Measurements from ENCODE around the gene SBK1.

SBK1 gene

DNA sequence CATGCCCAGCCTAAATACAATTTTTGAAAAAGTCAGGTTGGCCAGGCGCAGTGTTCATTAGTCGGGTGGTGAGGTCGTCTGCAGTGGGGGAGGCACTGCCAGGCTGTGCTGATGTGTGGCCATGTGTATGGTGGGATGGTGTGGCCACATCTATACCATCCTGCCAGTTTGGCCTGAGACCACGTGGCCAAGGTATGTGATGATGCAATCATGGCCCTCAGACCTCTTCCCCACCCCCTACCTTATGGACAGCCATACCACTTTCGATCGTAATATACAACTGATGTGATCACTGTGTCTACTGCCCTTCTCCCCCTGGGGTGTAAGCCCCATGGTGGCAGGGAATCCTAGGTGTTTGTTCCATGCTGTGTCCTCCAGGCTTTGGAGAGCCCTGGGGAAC lies 23.7 kb downstream of the SBK1 start:
- H3K27me3 ChIP-seq (ENCODE audit: control insufficient read depth, insufficient read depth, low read length, poor library complexity, severe bottlenecking), result no peaks in the 10 kb centered on the region
- H3K4me1 ChIP-seq (ENCODE audit: control insufficient read depth, insufficient read depth, low read length), result no peaks in the 10 kb centered on the region
- no peak overlapping the region for H3K4me3 ChIP-seq (ENCODE audit: insufficient read depth, low read depth, low read length)
- peaks cover 10% of the 10 kb centered on the region for H3K36me3 ChIP-seq (ENCODE audit: control insufficient read depth, insufficient read depth, low read length)
- WGBS, 2 experiments, result 90 to 94% methylated on average over 6 of the region's 6 CpGs
- no peak overlapping the region for H3K27ac ChIP-seq (ENCODE audit: insufficient read depth, low read depth, low read length, poor library complexity, severe bottlenecking)
- no peaks in the 10 kb centered on the region for H3K9me3 ChIP-seq (ENCODE audit: control insufficient read depth, low read length)

GRCh38 chr16:28317040-28317880 lies 24.9 kb downstream of the SBK1 start:
- Histone ChIP-seq H3K27me3 (ENCODE audit: control insufficient read depth, insufficient read depth, low read length, poor library complexity, severe bottlenecking) (no peaks in the 10 kb centered on the region), H3K9me3 (ENCODE audit: control insufficient read depth, low read length) (no peaks in the 10 kb centered on the region), H3K4me3 (ENCODE audit: insufficient read depth, low read depth, low read length) (no peak overlapping the region), H3K36me3 (ENCODE audit: control insufficient read depth, insufficient read depth, low read length) (peaks cover 10% of the 10 kb centered on the region), H3K4me1 (ENCODE audit: control insufficient read depth, insufficient read depth, low read length) (no peaks in the 10 kb centered on the region), H3K27ac (ENCODE audit: insufficient read depth, low read depth, low read length, poor library complexity, severe bottlenecking) (no peak overlapping the region)
- 69 to 70% methylated on average over 22 of the region's 22 CpGs for WGBS, 2 experiments

DNA sequence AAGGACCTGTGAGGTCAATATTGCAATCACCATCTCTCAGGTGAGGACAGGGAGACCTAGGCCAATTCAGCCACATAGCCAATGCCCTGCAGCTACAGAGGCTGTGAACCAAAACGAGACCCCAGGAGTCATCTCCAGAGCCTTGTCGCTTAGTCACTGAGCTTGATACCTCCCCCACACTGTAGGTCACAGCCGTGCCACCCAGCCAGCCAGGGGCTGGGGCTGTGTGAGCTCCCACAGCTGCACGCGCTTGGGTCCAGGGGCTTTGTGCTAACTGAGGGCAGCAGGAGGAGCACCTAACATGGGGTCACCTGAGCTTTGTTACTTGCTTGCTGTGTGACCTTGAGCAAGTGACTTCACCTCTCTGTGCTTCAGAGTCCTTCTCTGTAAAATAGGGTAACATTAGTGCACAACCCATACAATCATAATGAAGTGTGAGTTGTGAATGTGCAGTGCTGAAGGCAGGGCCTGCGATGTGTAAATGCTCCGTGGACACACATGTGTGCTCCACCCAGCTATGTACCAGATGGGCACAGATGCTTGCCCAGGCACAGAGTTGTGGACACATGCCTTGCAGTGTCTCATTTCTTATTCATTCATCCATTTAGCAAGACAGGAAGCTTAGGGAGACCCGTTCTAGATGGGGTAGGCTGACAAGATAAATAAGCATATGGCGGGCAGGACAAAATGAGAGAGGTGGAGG lies 25.9 kb downstream of the SBK1 start:
- Histone ChIP-seq H3K36me3 (ENCODE audit: control insufficient read depth, insufficient read depth, low read length) (peaks cover 10% of the 10 kb centered on the region), H3K4me3 (ENCODE audit: insufficient read depth, low read depth, low read length) (no peak overlapping the region)
- WGBS, 2 experiments, result 95 to 96% methylated on average over 9 of the region's 9 CpGs

GRCh38 chr16:28319476-28320022 lies 27.2 kb downstream of the SBK1 start:
- Histone ChIP-seq H3K27me3 (ENCODE audit: control insufficient read depth, insufficient read depth, low read length, poor library complexity, severe bottlenecking) (no peaks in the 10 kb centered on the region), H3K4me3 (ENCODE audit: insufficient read depth, low read depth, low read length) (no peak overlapping the region), H3K27ac (ENCODE audit: insufficient read depth, low read depth, low read length, poor library complexity, severe bottlenecking) (no peak overlapping the region), H3K36me3 (ENCODE audit: control insufficient read depth, insufficient read depth, low read length) (peaks cover 10% of the 10 kb centered on the region), H3K9me3 (ENCODE audit: control insufficient read depth, low read length) (no peaks in the 10 kb centered on the region), H3K4me1 (ENCODE audit: control insufficient read depth, insufficient read depth, low read length) (no peaks in the 10 kb centered on the region)
- WGBS, 2 experiments, result 93 to 95% methylated on average over 26 of the region's 26 CpGs

More for the DNA sequence above, 25.9 kb downstream of the SBK1 start:
- no peaks in the 10 kb centered on the region for H3K9me3 ChIP-seq (ENCODE audit: control insufficient read depth, low read length)
- no peaks in the 10 kb centered on the region for H3K4me1 ChIP-seq (ENCODE audit: control insufficient read depth, insufficient read depth, low read length)
- H3K27me3 ChIP-seq (ENCODE audit: control insufficient read depth, insufficient read depth, low read length, poor library complexity, severe bottlenecking), result no peaks in the 10 kb centered on the region
- no peak overlapping the region for H3K27ac ChIP-seq (ENCODE audit: insufficient read depth, low read depth, low read length, poor library complexity, severe bottlenecking)

GRCh38 chr16:28320023-28320561 lies 27.8 kb downstream of the SBK1 start:
- H3K4me3 ChIP-seq (ENCODE audit: insufficient read depth, low read depth, low read length), result no peak overlapping the region
- no peak overlapping the region for H3K27ac ChIP-seq (ENCODE audit: insufficient read depth, low read depth, low read length, poor library complexity, severe bottlenecking)
- no peaks in the 10 kb centered on the region for H3K9me3 ChIP-seq (ENCODE audit: control insufficient read depth, low read length)
- H3K27me3 ChIP-seq (ENCODE audit: control insufficient read depth, insufficient read depth, low read length, poor library complexity, severe bottlenecking), result no peaks in the 10 kb centered on the region
- H3K4me1 ChIP-seq (ENCODE audit: control insufficient read depth, insufficient read depth, low read length), result no peaks in the 10 kb centered on the region
- 96 to 97% methylated on average over 73 of the region's 73 CpGs for WGBS, 2 experiments
- H3K36me3 ChIP-seq (ENCODE audit: control insufficient read depth, insufficient read depth, low read length), result peaks cover 10% of the 10 kb centered on the region

DNA sequence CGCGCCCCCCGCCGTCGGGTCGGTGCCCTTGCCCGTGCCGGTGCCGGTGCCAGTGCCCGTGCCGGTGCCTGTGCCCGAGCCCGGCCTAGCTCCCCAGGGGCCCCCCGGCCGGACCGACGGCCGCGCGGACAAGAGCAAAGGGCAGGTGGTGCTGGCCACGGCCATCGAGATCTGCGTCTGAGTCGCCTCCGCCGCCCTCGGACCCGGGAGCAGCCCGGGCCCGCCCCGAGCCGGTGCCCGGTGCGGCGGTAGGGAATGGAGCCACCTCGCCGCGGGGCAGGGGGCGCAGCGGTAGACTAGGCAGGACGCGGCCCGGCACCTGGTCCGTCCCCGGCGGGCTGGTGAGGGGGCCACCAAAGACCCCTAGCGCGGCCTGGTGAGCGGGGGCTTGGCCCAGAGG lies 28.4 kb downstream of the SBK1 start:
- no peak overlapping the region for H3K27ac ChIP-seq (ENCODE audit: insufficient read depth, low read depth, low read length, poor library complexity, severe bottlenecking)
- WGBS, 2 experiments, result 96% methylated on average over 49 of the region's 49 CpGs

GRCh38 chr16:28321700-28322411 lies 29.5 kb downstream of the SBK1 start:
- H3K36me3 ChIP-seq (ENCODE audit: control insufficient read depth, insufficient read depth, low read length), result peaks cover 10% of the 10 kb centered on the region
- H3K9me3 ChIP-seq (ENCODE audit: control insufficient read depth, low read length), result no peaks in the 10 kb centered on the region
- 82 to 84% methylated on average over 20 of the region's 20 CpGs for WGBS, 2 experiments
- no peaks in the 10 kb centered on the region for H3K4me1 ChIP-seq (ENCODE audit: control insufficient read depth, insufficient read depth, low read length)
- H3K27ac ChIP-seq (ENCODE audit: insufficient read depth, low read depth, low read length, poor library complexity, severe bottlenecking), result no peak overlapping the region
- no peak overlapping the region for H3K4me3 ChIP-seq (ENCODE audit: insufficient read depth, low read depth, low read length)
- H3K27me3 ChIP-seq (ENCODE audit: control insufficient read depth, insufficient read depth, low read length, poor library complexity, severe bottlenecking), result no peaks in the 10 kb centered on the region

More for the DNA sequence above, 28.4 kb downstream of the SBK1 start:
- Histone ChIP-seq H3K9me3 (ENCODE audit: control insufficient read depth, low read length) (no peaks in the 10 kb centered on the region), H3K27me3 (ENCODE audit: control insufficient read depth, insufficient read depth, low read length, poor library complexity, severe bottlenecking) (no peaks in the 10 kb centered on the region), H3K36me3 (ENCODE audit: control insufficient read depth, insufficient read depth, low read length) (peaks cover 10% of the 10 kb centered on the region), H3K4me3 (ENCODE audit: insufficient read depth, low read depth, low read length) (no peak overlapping the region), H3K4me1 (ENCODE audit: control insufficient read depth, insufficient read depth, low read length) (no peaks in the 10 kb centered on the region)

GRCh38 chr16:28324235-28324886 lies 32.0 kb downstream of the SBK1 start:
- no peak overlapping the region for H3K27ac ChIP-seq (ENCODE audit: insufficient read depth, low read depth, low read length, poor library complexity, severe bottlenecking)
- WGBS, 2 experiments, result 92 to 93% methylated on average over 5 of the region's 5 CpGs

DNA sequence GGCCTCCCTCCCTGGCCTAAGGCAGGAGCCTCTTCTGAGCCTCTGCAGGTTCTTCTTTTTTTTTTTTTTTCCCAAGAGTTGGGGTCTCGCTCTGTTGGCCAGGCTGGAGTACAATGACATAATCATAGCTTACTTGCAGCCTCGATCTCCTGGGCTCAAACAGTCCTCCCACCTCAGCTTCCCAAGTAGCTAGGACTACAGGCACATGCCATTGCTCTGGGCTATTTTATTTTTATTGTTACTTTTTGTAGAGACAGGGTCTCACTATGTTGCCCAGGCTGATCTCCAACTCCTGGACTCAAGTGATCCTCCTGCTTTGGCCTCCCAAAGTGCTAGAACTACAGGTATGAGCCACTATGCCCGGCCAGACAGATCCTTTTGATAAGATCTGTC lies 32.6 kb downstream of the SBK1 start:
- H3K27me3 ChIP-seq (ENCODE audit: control insufficient read depth, insufficient read depth, low read length, poor library complexity, severe bottlenecking), result no peaks in the 10 kb centered on the region
- 87 to 89% methylated on average over 3 of the region's 3 CpGs for WGBS, 2 experiments
- no peak overlapping the region for H3K27ac ChIP-seq (ENCODE audit: insufficient read depth, low read depth, low read length, poor library complexity, severe bottlenecking)
- no peaks in the 10 kb centered on the region for H3K9me3 ChIP-seq (ENCODE audit: control insufficient read depth, low read length)
- H3K4me3 ChIP-seq (ENCODE audit: insufficient read depth, low read depth, low read length), result no peak overlapping the region
- no peaks in the 10 kb centered on the region for H3K4me1 ChIP-seq (ENCODE audit: control insufficient read depth, insufficient read depth, low read length)
- H3K36me3 ChIP-seq (ENCODE audit: control insufficient read depth, insufficient read depth, low read length), result no peaks in the 10 kb centered on the region

More at GRCh38 chr16:28324235-28324886, 32.0 kb downstream of the SBK1 start:
- Histone ChIP-seq H3K4me1 (ENCODE audit: control insufficient read depth, insufficient read depth, low read length) (no peaks in the 10 kb centered on the region), H3K4me3 (ENCODE audit: insufficient read depth, low read depth, low read length) (no peak overlapping the region), H3K9me3 (ENCODE audit: control insufficient read depth, low read length) (no peaks in the 10 kb centered on the region), H3K27me3 (ENCODE audit: control insufficient read depth, insufficient read depth, low read length, poor library complexity, severe bottlenecking) (no peaks in the 10 kb centered on the region), H3K36me3 (ENCODE audit: control insufficient read depth, insufficient read depth, low read length) (no peaks in the 10 kb centered on the region)
